ENCODE results near the gene ZFYVE16. TPM values are rescaled to one million over a fixed set of nuclear protein-coding genes. Genes with fewer than 3 reads are reported as not detected.

Gene ZFYVE16
- total RNA-seq, 1 experiment from 2014 or later = 21.9 TPM

GRCh38 chr5:80372780-80373179 is 35.1 kb upstream of the ZFYVE16 start:
- Mint-ChIP-seq H3K27me3 (ENCODE audit: low read depth) (no peaks in the 10 kb centered on the region; the same call in 1 of the 2 replicates), H3K4me1 (peaks cover 3 to 10% of the 10 kb centered on the region in 2 experiments), H3K4me3 (no peak overlapping the region), H3K36me3 (ENCODE audit: insufficient read depth in 1 of 3, low read depth in 3 of 3) (peaks cover 0 to 11% (median 2%) of the 10 kb centered on the region in 3 experiments; a peak in 5 of 7 replicates), H3K9me3 (peaks cover 7 to 9% of the 10 kb centered on the region in 2 experiments), H3K27ac (no peak overlapping the region)
- H2BK20ac ChIP-seq (ENCODE audit: low read depth, low read length, poor library complexity, severe bottlenecking) = no peak overlapping the region
- no peak overlapping the region for H2BK5ac ChIP-seq (ENCODE audit: insufficient read length, low read length)
- no peak for TF ChIP-seq CTCF (conservative IDR thresholded peaks at IDR 0.05)
- no peaks in the 10 kb centered on the region for H3K9me3 ChIP-seq (ENCODE audit: control insufficient read depth, low read depth, low read length)
- no peak overlapping the region for H2BK15ac ChIP-seq (ENCODE audit: low read depth, low read length)
- no peaks in the 10 kb centered on the region for H3K23me2 ChIP-seq (ENCODE audit: insufficient read length, low read depth, low read length, poor library complexity, severe bottlenecking)
- no peak overlapping the region for H4K8ac ChIP-seq (replicated peaks; ENCODE audit: insufficient read length, low read depth, low read length)
- no peak overlapping the region for H3T11ph ChIP-seq (ENCODE audit: low read length)
- DNase-seq = no peak
- WGBS (ENCODE audit: extremely low coverage, insufficient read length, low lambda C conversion rate) = no CpG with 5 or more reads among the region's 1 CpG
- no peak overlapping the region for H3K27ac ChIP-seq (ENCODE audit: insufficient read length, low read depth, low read length)
- H4K5ac ChIP-seq (ENCODE audit: insufficient read length, low read depth, low read length) = no peak overlapping the region
- H3K23ac ChIP-seq (ENCODE audit: insufficient read length, low read depth, low read length) = no peak overlapping the region
- H3K4me1 ChIP-seq (ENCODE audit: insufficient read depth, low read length) = no peaks in the 10 kb centered on the region
- no peak overlapping the region for H2AFZ ChIP-seq (ENCODE audit: low read length)
- no peak overlapping the region for H3K56ac ChIP-seq (ENCODE audit: insufficient read length, low read depth, low read length)
- no peaks in the 10 kb centered on the region for H3K79me1 ChIP-seq (ENCODE audit: insufficient read depth, low read depth, low read length, poor library complexity, severe bottlenecking)
- H3K79me2 ChIP-seq (ENCODE audit: insufficient read depth, low read length) = no peaks in the 10 kb centered on the region
- no peak overlapping the region for H2BK12ac ChIP-seq (ENCODE audit: insufficient read length, low read depth, low read length)
- no peaks in the 10 kb centered on the region for H3K27me3 ChIP-seq (ENCODE audit: insufficient read depth, low read length)
- H2AK5ac ChIP-seq (ENCODE audit: insufficient read length, low read length) = no peak overlapping the region
- H4K91ac ChIP-seq (ENCODE audit: insufficient read length, low read depth, low read length) = no peak overlapping the region
- H3K14ac ChIP-seq (ENCODE audit: insufficient read depth, low read length) = no peak overlapping the region
- H3K18ac ChIP-seq (ENCODE audit: insufficient read length, low read depth, low read length) = no peak overlapping the region
- H2BK120ac ChIP-seq (ENCODE audit: low read depth, low read length, poor library complexity, severe bottlenecking) = no peak overlapping the region
- H4K20me1 ChIP-seq (ENCODE audit: control insufficient read depth, insufficient read depth, insufficient read length) = no peaks in the 10 kb centered on the region
- H3K4ac ChIP-seq (ENCODE audit: low read depth, low read length) = no peak overlapping the region
- H3K4me2 ChIP-seq (ENCODE audit: insufficient read depth, insufficient read length, low read length) = no peak overlapping the region
- no peak overlapping the region for H3K9ac ChIP-seq (ENCODE audit: extremely low read depth, insufficient read length, low read length)

All from H9 (cell line).